HCT116 (cell line): ENCODE results near the gene PPP2R1B. TPM values are rescaled to one million over a fixed set of nuclear protein-coding genes. Genes with fewer than 3 reads are reported as not detected.

Experiments
- ATAC-seq: fragments of 200-7000 bp; cut with Tn5 transposase; 2 replicates; pipeline ENCODE4 v1.9.1; 2020; ENCODE audit warnings: mild to moderate bottlenecking, moderate library complexity
- BruUV-seq: library from RNA; stranded (reverse); fragments of 400-500 nt; replicated peaks from 2 replicates; lab custom pipeline; 2021; lab: Mats Ljungman, UMichigan
- CTCF ChIA-PET: fragments of 300-600 bp; sonication (Branson Sonifier 250); formaldehyde crosslinking; loops from one replicate; lab custom pipeline; 2021; ENCODE audit warnings: antibody characterized with exemption; lab: Charles Lee
- POLR2A ChIA-PET: fragments of 300-600, 350-600 bp; sonication (Branson Sonifier 250); formaldehyde crosslinking; loops from one replicate; lab custom pipeline; 2021; ENCODE audit warnings: antibody characterized with exemption; lab: Charles Lee
- RAD21 ChIA-PET, 2 experiments: fragments of 300-600 bp; sonication (Branson Sonifier 250); formaldehyde crosslinking; loops; one replicate each; lab custom pipeline; 2023; ENCODE audit warnings: low total read pairs in 2 of 2; ENCODE audit not compliant: uncharacterized antibody in 2 of 2, unreplicated experiment in 2 of 2, low non-redundant PET in 1 of 2; lab: Charles Lee
- DNase-seq: peaks from one replicate; pipeline ENCODE4 v3.0.0-alpha.2; 2010; ENCODE audit warnings: low read depth, low spot score
- H2AFZ ChIP-seq: fragments of 200-600 bp; shearing (Covaris generic), sonication (generic); 2 replicates; pipeline ENCODE4 v1.6.1; 2017; ENCODE audit warnings: low read depth, mixed run types, mixed read lengths, antibody characterized with exemption, low read length; ENCODE audit not compliant: poor library complexity, severe bottlenecking
- H3K27ac ChIP-seq: 2 replicates; pipeline ENCODE4 v1.5.1; 2012; ENCODE audit warnings: low read depth, low read length
- H3K27me3 ChIP-seq: fragments of 200-600 bp; sonication (generic); 2 replicates; pipeline ENCODE4 v1.6.1; 2016; ENCODE audit warnings: mixed run types, low read length, mixed read lengths; ENCODE audit not compliant: insufficient read depth
- H3K36me3 ChIP-seq, 2 experiments: fragments of 200-500 bp in 1 of 2; fragments of 200-600 bp in 1 of 2; sonication (Bioruptor generic) in 1 of 2; sonication (generic) in 1 of 2; 2 replicates each; pipeline versions ENCODE4 v1.5.1 to v1.6.1; 2014 to 2016; ENCODE audit warnings: low read length in 2 of 2, inconsistent platforms in 1 of 2, mixed read lengths in 1 of 2, mixed run types in 1 of 2; ENCODE audit not compliant: insufficient read depth in 2 of 2, control insufficient read depth in 1 of 2
- H3K4me1 ChIP-seq, 2 experiments: fragments of 200-600 bp in 1 of 2; sonication (generic) in 1 of 2; 2 replicates each; pipeline versions ENCODE4 v1.5.1 to v1.6.1; 2012 to 2017; ENCODE audit warnings: low read length in 2 of 2, inconsistent platforms in 1 of 2, mild to moderate bottlenecking in 1 of 2, mixed read lengths in 1 of 2, mixed run types in 1 of 2, moderate library complexity in 1 of 2; ENCODE audit not compliant: insufficient read depth in 2 of 2, control insufficient read depth in 1 of 2
- H3K4me2 ChIP-seq: fragments of 200-600 bp; sonication (generic); 2 replicates; pipeline ENCODE4 v1.6.1; 2017; ENCODE audit warnings: mixed run types, low read length, mixed read lengths
- H3K4me3 ChIP-seq, 2 experiments: fragments of 200-600 bp in 1 of 2; sonication (generic) in 1 of 2; replicated peaks in 1 of 2; 2 replicates each; pipeline ENCODE4 v1.5.1; 2011 to 2016; ENCODE audit warnings: low read length in 2 of 2, control low read depth in 1 of 2, low read depth in 1 of 2, mild to moderate bottlenecking in 1 of 2, mixed read lengths in 1 of 2, mixed run types in 1 of 2
- H3K79me2 ChIP-seq: fragments of 200-600 bp; sonication (generic); 2 replicates; pipeline ENCODE4 v1.6.1; 2017; ENCODE audit warnings: mild to moderate bottlenecking, mixed run types, low read length, moderate library complexity, mixed read lengths; ENCODE audit not compliant: insufficient read depth
- H3K9ac ChIP-seq: fragments of 200-600 bp; sonication (generic); 2 replicates; pipeline ENCODE4 v1.6.1; 2016; ENCODE audit warnings: low read length, mixed read lengths
- H3K9me2 ChIP-seq: fragments of 200-600 bp; sonication (generic), shearing (Covaris generic); 2 replicates; pipeline ENCODE4 v1.6.1; 2017; ENCODE audit warnings: mixed run types, mild to moderate bottlenecking, moderate library complexity; ENCODE audit not compliant: insufficient read depth
- H3K9me3 ChIP-seq, 2 experiments: fragments of 200-500 bp in 1 of 2; fragments of 200-600 bp in 1 of 2; sonication (Bioruptor generic) in 1 of 2; sonication (generic) in 1 of 2; 2 replicates each; pipeline ENCODE4 v1.6.1; 2014 to 2017; ENCODE audit warnings: low read length in 2 of 2, mixed read lengths in 2 of 2, inconsistent platforms in 1 of 2, low read depth in 1 of 2, mild to moderate bottlenecking in 1 of 2, mixed run types in 1 of 2, moderate library complexity in 1 of 2; ENCODE audit not compliant: control insufficient read depth in 1 of 2, insufficient read depth in 1 of 2
- H4K20me1 ChIP-seq: fragments of 200-600 bp; sonication (generic), shearing (Covaris generic); 2 replicates; pipeline ENCODE4 v1.6.1; 2017; ENCODE audit warnings: mixed run types, mild to moderate bottlenecking, moderate library complexity; ENCODE audit not compliant: insufficient read depth
- CBX3 ChIP-seq: IDR thresholded peaks from 2 replicates; pipeline ENCODE4 v1.6.1; 2012; ENCODE audit warnings: low read depth
- EGR1 ChIP-seq: IDR thresholded peaks from 2 replicates; pipeline ENCODE4 v1.6.1; 2012; ENCODE audit warnings: low read depth
- ELF1 ChIP-seq: IDR thresholded peaks from 2 replicates; pipeline ENCODE4 v1.6.1; 2012; ENCODE audit warnings: low read depth, borderline replicate concordance
- EZH2phosphoT487 ChIP-seq: fragments of 200-600 bp; IDR thresholded peaks from 2 replicates; pipeline ENCODE4 v1.6.1; 2018; ENCODE audit warnings: antibody characterized with exemption, borderline replicate concordance
- FOSL1 ChIP-seq: IDR thresholded peaks from 2 replicates; pipeline ENCODE4 v1.6.1; 2012; ENCODE audit warnings: low read depth
- JUND ChIP-seq: IDR thresholded peaks from 2 replicates; pipeline ENCODE4 v1.6.1; 2012
- POLR2AphosphoS5 ChIP-seq: IDR thresholded peaks from 2 replicates; pipeline ENCODE4 v1.6.1; 2011; ENCODE audit warnings: mild to moderate bottlenecking, low read depth, low read length, moderate library complexity
- RAD21 ChIP-seq: IDR thresholded peaks from 2 replicates; pipeline ENCODE4 v1.6.1; 2012; ENCODE audit warnings: low read depth, mild to moderate bottlenecking
- SP1 ChIP-seq: IDR thresholded peaks from 2 replicates; pipeline ENCODE4 v1.6.1; 2012; ENCODE audit warnings: low read depth
- SRF ChIP-seq: IDR thresholded peaks from 2 replicates; pipeline ENCODE4 v1.6.1; 2012; ENCODE audit warnings: low read depth
- TCF7L2 ChIP-seq: IDR thresholded peaks from 2 replicates; pipeline ENCODE4 v1.7.0; 2011; ENCODE audit warnings: borderline replicate concordance, inconsistent platforms; ENCODE audit not compliant: insufficient read depth, insufficient read length; ENCODE audit errors: extremely low read depth
- YY1 ChIP-seq: IDR thresholded peaks from 2 replicates; pipeline ENCODE4 v1.6.1; 2011; ENCODE audit warnings: low read length, low read depth, moderate library complexity, mild to moderate bottlenecking; ENCODE audit not compliant: insufficient replicate concordance; ENCODE audit errors: extremely low read depth
- ZFX ChIP-seq: fragments of 450-650 bp; IDR thresholded peaks from 2 replicates; pipeline ENCODE4 v1.6.1; 2017
- ZNF274 ChIP-seq: fragments of 200-500 bp; sonication (Bioruptor generic); IDR thresholded peaks from 2 replicates; pipeline ENCODE4 v1.6.1; 2014; ENCODE audit warnings: mild to moderate bottlenecking, low read depth, low read length, inconsistent platforms
- intact Hi-C: fragments of 100-400 bp; cut with micrococcal nuclease; formaldehyde crosslinking; loops from 2 replicates; pipeline ENCODE4 v1.10.0; 2022
- total RNA-seq: library from RNA; stranded (reverse); gene quantifications from one replicate; pipeline ENCODE4 v1.2.1, GENCODE V29; 2021; ENCODE audit not compliant: unreplicated experiment
- TF ChIP-seq, protein P1 (sequence below): IDR thresholded peaks from 2 replicates; pipeline ENCODE4 v1.6.1; 2012; ENCODE audit warnings: low read depth
- TF ChIP-seq, protein P2 (sequence below), 3 experiments: fragments of 200-600 bp in 1 of 3; sonication (generic) in 1 of 3; IDR thresholded peaks in 2 of 3; conservative IDR thresholded peaks in 1 of 3; 2 replicates each; pipeline ENCODE4 v1.5.1; 2012 to 2017; ENCODE audit warnings: low read depth in 2 of 3, low read length in 2 of 3, antibody characterized with exemption in 1 of 3, borderline replicate concordance in 1 of 3, control low read depth in 1 of 3, mild to moderate bottlenecking in 1 of 3, mixed read lengths in 1 of 3, mixed run types in 1 of 3, moderate library complexity in 1 of 3; ENCODE audit not compliant: insufficient read depth in 1 of 3
- TF ChIP-seq, protein P3 (sequence below): IDR thresholded peaks from 2 replicates; pipeline ENCODE4 v1.6.1; 2012
- TF ChIP-seq, protein P4 (sequence below): IDR thresholded peaks from 2 replicates; pipeline ENCODE4 v1.6.1; 2012
- TF ChIP-seq, protein P5 (sequence below): IDR thresholded peaks from 2 replicates; pipeline ENCODE4 v1.6.1; 2011; ENCODE audit warnings: mild to moderate bottlenecking, low read length, moderate library complexity; ENCODE audit not compliant: insufficient replicate concordance; ENCODE audit errors: extremely low read depth

Gene PPP2R1B
- total RNA-seq, 1 experiment from 2014 or later: 24.9 TPM

DNA sequence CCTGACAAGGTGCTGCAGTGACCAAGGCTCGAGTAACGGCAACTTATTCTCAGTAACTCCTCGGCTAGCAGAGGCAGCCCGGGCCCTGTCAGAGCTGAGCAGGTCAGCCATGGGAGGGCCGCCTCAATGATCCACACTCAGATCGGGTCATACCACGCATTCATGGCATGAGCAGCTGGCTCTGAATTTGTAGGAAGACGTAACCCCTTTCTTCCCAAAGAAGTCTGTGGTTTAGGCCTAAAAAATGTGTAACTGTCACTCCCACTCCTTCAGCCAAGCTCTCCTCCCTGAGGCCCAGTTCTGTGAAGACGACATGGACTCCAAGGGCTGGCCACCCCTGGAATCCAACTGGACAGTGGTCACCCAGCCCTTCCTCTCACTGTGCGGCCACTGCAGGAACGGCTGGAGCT, 30.0 kb downstream of the PPP2R1B start:
- no peaks in the 10 kb centered on the region for H3K79me2 ChIP-seq
- no peak overlapping the region for H3K4me3 ChIP-seq
- ATAC-seq (no peak), DNase-seq (no peak)
- H4K20me1 ChIP-seq: no peaks in the 10 kb centered on the region
- H2AFZ ChIP-seq: no peak overlapping the region
- POLR2A ChIA-PET: interaction anchor here (0.6 kb wide), 1 partner anchor 20 kb away, joined by 3 read pairs; no protein-coding TSS in a partner anchor
- H3K36me3 ChIP-seq: peaks cover 4% of the 10 kb centered on the region in 2 experiments; a peak in 2 of 4 replicates
- intact Hi-C loops: no loop called here
- H3K27me3 ChIP-seq: no peaks in the 10 kb centered on the region
- BruUV-seq: no TSS peak
- peaks cover 0 to 16% of the 10 kb centered on the region in 2 experiments; a peak in 1 of 4 replicates for H3K4me1 ChIP-seq
- H3K27ac ChIP-seq: no peak overlapping the region
- no peaks in the 10 kb centered on the region for H3K9me2 ChIP-seq
- RAD21 ChIA-PET: no interaction called here
- no peaks in the 10 kb centered on the region for H3K9me3 ChIP-seq
- H3K4me2 ChIP-seq: no peak overlapping the region
- no peak for TF ChIP-seq JUND
- TF ChIP-seq, protein P1, sequence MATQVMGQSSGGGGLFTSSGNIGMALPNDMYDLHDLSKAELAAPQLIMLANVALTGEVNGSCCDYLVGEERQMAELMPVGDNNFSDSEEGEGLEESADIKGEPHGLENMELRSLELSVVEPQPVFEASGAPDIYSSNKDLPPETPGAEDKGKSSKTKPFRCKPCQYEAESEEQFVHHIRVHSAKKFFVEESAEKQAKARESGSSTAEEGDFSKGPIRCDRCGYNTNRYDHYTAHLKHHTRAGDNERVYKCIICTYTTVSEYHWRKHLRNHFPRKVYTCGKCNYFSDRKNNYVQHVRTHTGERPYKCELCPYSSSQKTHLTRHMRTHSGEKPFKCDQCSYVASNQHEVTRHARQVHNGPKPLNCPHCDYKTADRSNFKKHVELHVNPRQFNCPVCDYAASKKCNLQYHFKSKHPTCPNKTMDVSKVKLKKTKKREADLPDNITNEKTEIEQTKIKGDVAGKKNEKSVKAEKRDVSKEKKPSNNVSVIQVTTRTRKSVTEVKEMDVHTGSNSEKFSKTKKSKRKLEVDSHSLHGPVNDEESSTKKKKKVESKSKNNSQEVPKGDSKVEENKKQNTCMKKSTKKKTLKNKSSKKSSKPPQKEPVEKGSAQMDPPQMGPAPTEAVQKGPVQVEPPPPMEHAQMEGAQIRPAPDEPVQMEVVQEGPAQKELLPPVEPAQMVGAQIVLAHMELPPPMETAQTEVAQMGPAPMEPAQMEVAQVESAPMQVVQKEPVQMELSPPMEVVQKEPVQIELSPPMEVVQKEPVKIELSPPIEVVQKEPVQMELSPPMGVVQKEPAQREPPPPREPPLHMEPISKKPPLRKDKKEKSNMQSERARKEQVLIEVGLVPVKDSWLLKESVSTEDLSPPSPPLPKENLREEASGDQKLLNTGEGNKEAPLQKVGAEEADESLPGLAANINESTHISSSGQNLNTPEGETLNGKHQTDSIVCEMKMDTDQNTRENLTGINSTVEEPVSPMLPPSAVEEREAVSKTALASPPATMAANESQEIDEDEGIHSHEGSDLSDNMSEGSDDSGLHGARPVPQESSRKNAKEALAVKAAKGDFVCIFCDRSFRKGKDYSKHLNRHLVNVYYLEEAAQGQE: no peak
- TF ChIP-seq, protein P2, sequence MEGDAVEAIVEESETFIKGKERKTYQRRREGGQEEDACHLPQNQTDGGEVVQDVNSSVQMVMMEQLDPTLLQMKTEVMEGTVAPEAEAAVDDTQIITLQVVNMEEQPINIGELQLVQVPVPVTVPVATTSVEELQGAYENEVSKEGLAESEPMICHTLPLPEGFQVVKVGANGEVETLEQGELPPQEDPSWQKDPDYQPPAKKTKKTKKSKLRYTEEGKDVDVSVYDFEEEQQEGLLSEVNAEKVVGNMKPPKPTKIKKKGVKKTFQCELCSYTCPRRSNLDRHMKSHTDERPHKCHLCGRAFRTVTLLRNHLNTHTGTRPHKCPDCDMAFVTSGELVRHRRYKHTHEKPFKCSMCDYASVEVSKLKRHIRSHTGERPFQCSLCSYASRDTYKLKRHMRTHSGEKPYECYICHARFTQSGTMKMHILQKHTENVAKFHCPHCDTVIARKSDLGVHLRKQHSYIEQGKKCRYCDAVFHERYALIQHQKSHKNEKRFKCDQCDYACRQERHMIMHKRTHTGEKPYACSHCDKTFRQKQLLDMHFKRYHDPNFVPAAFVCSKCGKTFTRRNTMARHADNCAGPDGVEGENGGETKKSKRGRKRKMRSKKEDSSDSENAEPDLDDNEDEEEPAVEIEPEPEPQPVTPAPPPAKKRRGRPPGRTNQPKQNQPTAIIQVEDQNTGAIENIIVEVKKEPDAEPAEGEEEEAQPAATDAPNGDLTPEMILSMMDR (IDR thresholded peaks at IDR 0.05 in 2 of 3, conservative IDR thresholded peaks at IDR 0.05 in 1 of 3; ENCODE audit: borderline replicate concordance in 1 of 3, insufficient read depth in 1 of 3, low read depth in 2 of 3, low read length in 2 of 3): no peak
- no peak for TF ChIP-seq TCF7L2
- TF ChIP-seq POLR2AphosphoS5: no peak
- no peak for TF ChIP-seq SP1
- TF ChIP-seq, protein P3, sequence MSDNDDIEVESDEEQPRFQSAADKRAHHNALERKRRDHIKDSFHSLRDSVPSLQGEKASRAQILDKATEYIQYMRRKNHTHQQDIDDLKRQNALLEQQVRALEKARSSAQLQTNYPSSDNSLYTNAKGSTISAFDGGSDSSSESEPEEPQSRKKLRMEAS: no peak
- no peak for TF ChIP-seq ZNF274
- TF ChIP-seq, protein P4, sequence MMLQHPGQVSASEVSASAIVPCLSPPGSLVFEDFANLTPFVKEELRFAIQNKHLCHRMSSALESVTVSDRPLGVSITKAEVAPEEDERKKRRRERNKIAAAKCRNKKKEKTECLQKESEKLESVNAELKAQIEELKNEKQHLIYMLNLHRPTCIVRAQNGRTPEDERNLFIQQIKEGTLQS: no peak
- TF ChIP-seq EZH2phosphoT487: no peak
- no peak for TF ChIP-seq RAD21
- no peak for TF ChIP-seq FOSL1
- TF ChIP-seq YY1: no peak
- no peak for TF ChIP-seq ELF1
- no peak for TF ChIP-seq SRF
- TF ChIP-seq, protein P5, sequence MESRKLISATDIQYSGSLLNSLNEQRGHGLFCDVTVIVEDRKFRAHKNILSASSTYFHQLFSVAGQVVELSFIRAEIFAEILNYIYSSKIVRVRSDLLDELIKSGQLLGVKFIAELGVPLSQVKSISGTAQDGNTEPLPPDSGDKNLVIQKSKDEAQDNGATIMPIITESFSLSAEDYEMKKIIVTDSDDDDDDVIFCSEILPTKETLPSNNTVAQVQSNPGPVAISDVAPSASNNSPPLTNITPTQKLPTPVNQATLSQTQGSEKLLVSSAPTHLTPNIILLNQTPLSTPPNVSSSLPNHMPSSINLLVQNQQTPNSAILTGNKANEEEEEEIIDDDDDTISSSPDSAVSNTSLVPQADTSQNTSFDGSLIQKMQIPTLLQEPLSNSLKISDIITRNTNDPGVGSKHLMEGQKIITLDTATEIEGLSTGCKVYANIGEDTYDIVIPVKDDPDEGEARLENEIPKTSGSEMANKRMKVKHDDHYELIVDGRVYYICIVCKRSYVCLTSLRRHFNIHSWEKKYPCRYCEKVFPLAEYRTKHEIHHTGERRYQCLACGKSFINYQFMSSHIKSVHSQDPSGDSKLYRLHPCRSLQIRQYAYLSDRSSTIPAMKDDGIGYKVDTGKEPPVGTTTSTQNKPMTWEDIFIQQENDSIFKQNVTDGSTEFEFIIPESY: no peak
- no peak for TF ChIP-seq CBX3
- TF ChIP-seq EGR1: no peak
- no peak for TF ChIP-seq ZFX
- TF ChIP-seq, all 23 proteins: peak for 0
- H3K9ac ChIP-seq: no peak overlapping the region
- CTCF ChIA-PET: no interaction called here
